Measurements from ENCODE around the gene MYRF.
A peak's percentile ranks its signal among the peaks of the same experiment; 100 is the strongest.

MYRF gene

GRCh38 chr11:61800331-61801281 lies 48.2 kb downstream of the MYRF start:
- no peak for DNase-seq

GRCh38 chr11:61802605-61803004 lies 50.2 kb downstream of the MYRF start:
- DNase-seq: no peak

GRCh38 chr11:61803889-61804647 lies 51.6 kb downstream of the MYRF start:
- no peak for DNase-seq

GRCh38 chr11:61805146-61805545 lies 52.7 kb downstream of the MYRF start:
- no peak for DNase-seq

GRCh38 chr11:61806785-61807184 lies 54.3 kb downstream of the MYRF start:
- DNase-seq: no peak

GRCh38 chr11:61810671-61811175 lies 58.3 kb downstream of the MYRF start:
- DNase-seq: no peak

- no peak for DNase-seq
Observed at GRCh38 chr11:61811831-61812230, 59.4 kb downstream of the MYRF start.

- no peak for DNase-seq
Observed at GRCh38 chr11:61812736-61813411, 60.4 kb downstream of the MYRF start.

- DNase-seq: peak; percentile 13
Observed at GRCh38 chr11:61814247-61814957, 62.0 kb downstream of the MYRF start.

GRCh38 chr11:61814958-61815789 lies 62.7 kb downstream of the MYRF start:
- DNase-seq: peak; percentile 49

GRCh38 chr11:61815790-61816735 lies 63.6 kb downstream of the MYRF start:
- DNase-seq: peak; percentile 56

GRCh38 chr11:61816736-61817455 lies 64.5 kb downstream of the MYRF start, which contains the start of gene FADS1:
FADS1 (minus strand) TSS chr11:61817003; CDS start chr11:61816929, 74 bp downstream.
- DNase-seq: peak; percentile 79

- no peak for DNase-seq
Observed at GRCh38 chr11:61817471-61818202, 65.2 kb downstream of the MYRF start.

GRCh38 chr11:61820174-61820573 lies 67.7 kb downstream of the MYRF start:
- DNase-seq: no peak

- no peak for DNase-seq
Observed at GRCh38 chr11:61826930-61827570, 74.6 kb downstream of the MYRF start.

GRCh38 chr11:61827571-61828378 lies 75.3 kb downstream of the MYRF start, which contains the start of gene FADS2:
FADS2 (plus strand) TSS chr11:61828300; CDS start chr11:61828391, 91 bp downstream.
- peak; percentile 69 for DNase-seq

- DNase-seq: no peak
Observed at GRCh38 chr11:61828379-61828628, 75.9 kb downstream of the MYRF start.

Data from CD4-positive, alpha-beta T cell treated with Interleukin-17A for 1 hour (primary cell).